Activated naive CD4-positive, alpha-beta T cell treated with anti-CD3 and anti-CD28 coated beads, Interleukin-2, amount 10 ng/mL, durations not matched to agents 7 days and 5 days (primary cell): ENCODE results near the gene MXD4.

Experiments
- CTCF ChIA-PET: fragments of 350-600 bp; sonication (Branson Sonifier 250); formaldehyde crosslinking; loops from one replicate; lab custom pipeline; 2021; ENCODE audit warnings: antibody characterized with exemption; lab: Charles Lee
- DNase-seq: peaks from one replicate; pipeline ENCODE4 v3.0.0-alpha.2; 2020
- H3K27ac Mint-ChIP-seq: one replicate; pipeline ENCODE4 v1.8.0; 2021; ENCODE audit warnings: mild to moderate bottlenecking, moderate library complexity, mixed read lengths
- H3K27me3 Mint-ChIP-seq: one replicate; pipeline ENCODE4 v1.8.0; 2021; ENCODE audit warnings: mild to moderate bottlenecking, mixed read lengths
- H3K36me3 Mint-ChIP-seq: one replicate; pipeline ENCODE4 v1.8.0; 2021; ENCODE audit warnings: mixed read lengths
- H3K4me1 Mint-ChIP-seq: one replicate; pipeline ENCODE4 v1.8.0; 2021; ENCODE audit warnings: mixed read lengths
- H3K4me3 Mint-ChIP-seq: one replicate; pipeline ENCODE4 v1.8.0; 2021; ENCODE audit warnings: mild to moderate bottlenecking, moderate library complexity, mixed read lengths
- H3K9me3 Mint-ChIP-seq: one replicate; pipeline ENCODE4 v1.8.0; 2021; ENCODE audit warnings: mixed read lengths

MXD4 gene

DNA sequence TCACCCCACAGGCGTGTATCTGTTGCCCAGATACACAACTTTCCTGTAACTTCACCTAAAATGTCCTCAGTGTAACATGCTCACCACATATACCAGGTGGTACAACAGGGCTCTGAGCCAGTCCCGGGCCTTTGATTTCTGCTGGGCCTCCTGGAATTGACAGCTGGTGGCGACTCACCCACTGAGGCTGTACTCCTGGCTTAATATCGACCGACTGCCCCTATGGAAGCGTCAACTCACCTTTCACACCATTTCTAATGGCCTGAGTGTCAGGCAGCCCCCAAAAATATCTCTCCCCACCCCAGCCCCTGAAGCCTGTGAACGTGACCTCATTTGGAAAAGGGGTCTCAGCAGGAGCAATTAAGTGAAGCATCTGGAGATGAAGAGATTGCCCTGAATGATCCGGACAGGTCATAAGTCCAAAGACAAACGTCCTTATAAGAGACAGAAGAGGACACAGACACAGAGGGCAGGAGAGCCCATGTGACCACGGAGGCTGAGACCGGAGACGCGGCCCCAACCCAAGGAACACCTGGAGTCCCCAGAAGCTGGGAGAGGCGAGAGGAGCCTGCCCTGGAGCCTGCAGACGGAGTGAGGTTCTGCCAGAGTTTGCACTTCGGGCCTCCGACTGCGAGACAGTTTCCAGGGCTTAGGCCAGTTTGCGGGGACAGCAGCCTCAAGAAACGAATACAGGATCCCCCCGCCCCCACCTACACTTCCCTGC, 12.6 kb upstream of the MXD4 start:
- Mint-ChIP-seq H3K27me3 (no peaks in the 10 kb centered on the region), H3K9me3 (no peaks in the 10 kb centered on the region), H3K4me3 (no peak overlapping the region), H3K27ac (no peak overlapping the region), H3K36me3 (no peaks in the 10 kb centered on the region), H3K4me1 (peaks cover 2% of the 10 kb centered on the region)
- DNase-seq = no peak
- CTCF ChIA-PET = no interaction called here

DNA sequence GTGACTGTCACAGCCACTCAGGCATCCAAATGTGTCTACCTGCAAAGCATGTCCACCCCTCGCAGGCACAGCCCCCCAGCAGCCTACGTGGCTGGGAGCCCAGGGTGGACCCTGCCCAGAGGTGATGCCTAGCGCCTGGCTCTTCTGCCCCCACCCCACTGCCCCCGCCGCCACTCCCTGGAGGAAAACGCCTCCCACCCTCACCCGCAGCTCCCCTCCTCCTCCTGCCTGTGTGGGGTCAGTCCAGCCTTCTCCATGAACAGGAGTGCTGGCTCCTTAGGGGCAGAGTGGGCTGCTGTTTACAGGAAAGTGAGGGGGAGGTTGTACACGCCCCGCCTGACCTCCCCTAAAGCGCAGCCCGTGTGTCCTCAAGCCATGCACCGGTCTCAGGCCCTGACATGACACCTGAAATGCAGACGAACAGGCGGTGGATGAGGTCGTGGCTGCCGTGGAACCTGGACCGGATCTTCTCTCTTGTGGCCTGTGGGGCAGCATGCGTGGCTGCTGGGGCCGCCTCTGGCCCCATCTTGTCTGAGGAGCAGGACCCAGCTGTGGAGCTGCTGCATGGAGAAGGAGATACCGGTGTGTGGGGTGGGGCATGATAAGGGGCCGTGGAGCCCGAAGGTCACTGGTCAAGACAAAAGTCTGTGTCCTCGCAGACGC, 11.9 kb upstream of the MXD4 start:
- H3K4me3 Mint-ChIP-seq = no peak overlapping the region
- no peaks in the 10 kb centered on the region for H3K9me3 Mint-ChIP-seq
- H3K36me3 Mint-ChIP-seq = no peaks in the 10 kb centered on the region
- DNase-seq = no peak
- peaks cover 2% of the 10 kb centered on the region for H3K4me1 Mint-ChIP-seq
- H3K27ac Mint-ChIP-seq = no peak overlapping the region
- CTCF ChIA-PET = no interaction called here
- H3K27me3 Mint-ChIP-seq = no peaks in the 10 kb centered on the region

DNA sequence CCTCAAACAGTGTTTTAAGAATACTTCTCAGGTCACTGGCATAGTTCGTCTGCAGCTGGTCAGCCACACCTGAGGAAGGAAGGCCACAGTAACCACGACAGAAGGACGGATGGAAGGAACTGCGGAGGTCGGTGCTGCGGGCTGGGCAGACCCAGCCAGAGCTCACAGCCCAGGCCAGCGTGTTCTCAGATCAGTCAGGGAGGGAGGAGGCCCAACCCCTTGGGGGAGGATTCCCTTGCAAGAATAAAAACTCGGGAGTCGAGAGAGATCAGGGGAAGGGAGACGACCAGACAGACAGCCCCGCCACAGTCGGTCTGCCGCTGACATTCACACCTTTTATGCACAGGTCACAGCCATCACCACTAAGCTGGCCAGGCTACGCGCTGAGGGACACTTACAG, 11.3 kb upstream of the MXD4 start:
- no peak for DNase-seq
- H3K27me3 Mint-ChIP-seq = no peaks in the 10 kb centered on the region
- peaks cover 2% of the 10 kb centered on the region for H3K4me1 Mint-ChIP-seq
- H3K4me3 Mint-ChIP-seq = no peak overlapping the region
- no peaks in the 10 kb centered on the region for H3K9me3 Mint-ChIP-seq
- H3K36me3 Mint-ChIP-seq = no peaks in the 10 kb centered on the region
- CTCF ChIA-PET = no interaction called here
- H3K27ac Mint-ChIP-seq = no peak overlapping the region

DNA sequence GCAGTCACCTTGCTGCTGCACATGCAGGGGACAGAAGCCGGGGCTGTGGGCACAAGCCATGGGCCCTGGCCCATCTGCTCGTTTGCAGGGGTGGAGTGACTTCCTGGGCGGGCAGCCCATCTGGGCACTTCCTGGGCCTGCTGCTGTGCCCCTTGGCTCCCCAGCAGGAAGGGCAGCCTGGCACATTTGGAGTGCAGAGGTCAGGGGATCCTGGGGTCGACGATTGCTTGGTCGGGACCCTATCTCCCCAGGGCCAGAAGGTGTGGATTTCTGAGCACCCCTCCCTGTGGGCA, 10.9 kb upstream of the MXD4 start:
- Mint-ChIP-seq H3K4me3 (no peak overlapping the region), H3K27ac (no peak overlapping the region), H3K27me3 (no peaks in the 10 kb centered on the region), H3K4me1 (peaks cover 2% of the 10 kb centered on the region), H3K9me3 (no peaks in the 10 kb centered on the region), H3K36me3 (no peaks in the 10 kb centered on the region)
- DNase-seq = no peak
- CTCF ChIA-PET = no interaction called here

DNA sequence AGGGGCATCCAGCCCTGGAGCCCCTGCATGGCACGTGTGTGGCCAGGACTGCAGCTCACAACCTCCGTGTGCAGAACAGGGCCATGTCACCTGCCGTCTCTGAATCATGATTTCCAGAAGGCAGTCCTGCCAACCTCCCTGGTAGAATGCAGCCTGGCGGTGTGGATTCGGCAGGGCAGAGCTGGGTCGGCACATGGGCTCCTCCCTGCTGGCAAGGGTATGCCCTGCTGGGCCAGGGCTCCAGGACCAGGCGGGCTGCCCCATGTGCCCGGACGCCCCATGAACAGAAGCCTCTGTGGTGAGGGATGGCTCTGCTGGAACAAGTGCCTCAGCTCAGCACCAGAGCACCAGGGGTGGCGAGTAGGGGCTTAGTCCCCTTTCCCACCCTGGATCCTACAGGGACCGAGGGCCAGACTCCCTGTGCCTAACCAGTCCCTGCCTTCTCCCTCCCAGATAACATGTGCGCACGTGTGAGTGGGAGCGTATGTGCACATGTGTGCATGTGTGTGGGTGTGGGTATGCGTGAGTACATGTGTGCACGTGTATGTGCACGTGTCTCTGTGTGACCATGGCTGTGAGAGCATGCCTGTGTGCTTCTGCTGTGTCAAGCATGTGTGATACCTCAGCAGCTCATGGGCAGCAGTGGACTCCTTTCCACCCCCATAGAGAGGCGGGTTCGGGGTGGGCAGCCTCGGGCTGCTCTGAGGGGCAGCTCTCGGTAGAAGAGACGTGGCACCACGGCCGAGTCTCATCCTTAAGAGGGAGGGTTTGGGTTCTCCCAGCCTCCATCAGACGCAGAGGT, 10.3 kb upstream of the MXD4 start:
- CTCF ChIA-PET = no interaction called here
- H3K4me3 Mint-ChIP-seq = no peak overlapping the region
- DNase-seq = no peak
- no peaks in the 10 kb centered on the region for H3K36me3 Mint-ChIP-seq
- H3K4me1 Mint-ChIP-seq = peaks cover 2% of the 10 kb centered on the region
- no peaks in the 10 kb centered on the region for H3K9me3 Mint-ChIP-seq
- H3K27me3 Mint-ChIP-seq = no peaks in the 10 kb centered on the region
- H3K27ac Mint-ChIP-seq = no peak overlapping the region

DNA sequence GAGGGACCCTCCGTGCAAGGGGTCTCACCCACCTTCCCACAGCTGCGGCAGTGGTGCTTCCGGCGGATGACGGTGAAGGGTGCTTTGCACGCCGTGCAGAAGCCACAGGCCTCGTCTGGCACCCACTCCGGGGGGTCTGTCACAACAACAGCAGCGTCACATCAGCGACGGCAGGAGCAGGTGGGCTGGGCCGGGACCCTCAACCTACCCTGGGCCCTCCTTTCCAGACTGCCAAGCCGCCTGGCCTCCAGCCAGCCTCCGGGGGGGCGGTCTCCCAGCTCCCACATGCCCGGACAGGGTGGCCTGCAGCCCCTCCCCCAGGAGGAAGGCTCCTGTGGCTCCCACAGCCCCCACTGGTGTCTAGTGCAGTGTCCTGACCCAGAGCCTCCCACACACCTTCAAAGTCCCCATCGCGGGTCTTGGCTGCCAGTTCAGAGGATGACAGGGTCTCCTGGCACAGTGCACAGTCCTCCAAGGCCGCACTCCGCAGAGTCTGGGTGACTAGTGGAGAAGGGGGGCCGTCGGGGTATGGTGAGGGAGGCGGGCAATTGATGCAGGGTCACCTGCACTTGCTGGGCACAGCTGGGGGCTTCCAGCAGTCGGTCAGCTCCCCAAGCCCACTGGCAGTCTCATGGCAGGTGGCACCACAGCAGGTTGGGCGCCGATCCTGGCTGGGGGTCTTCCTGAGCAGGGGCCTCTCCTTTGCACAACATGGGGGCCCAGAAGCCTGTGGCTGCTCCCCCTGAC, 9.5 kb upstream of the MXD4 start:
- CTCF ChIA-PET = no interaction called here
- no peaks in the 10 kb centered on the region for H3K9me3 Mint-ChIP-seq
- no peak for DNase-seq
- no peak overlapping the region for H3K4me3 Mint-ChIP-seq
- peaks cover 2% of the 10 kb centered on the region for H3K4me1 Mint-ChIP-seq
- no peaks in the 10 kb centered on the region for H3K36me3 Mint-ChIP-seq
- H3K27ac Mint-ChIP-seq = no peak overlapping the region
- no peaks in the 10 kb centered on the region for H3K27me3 Mint-ChIP-seq

DNA sequence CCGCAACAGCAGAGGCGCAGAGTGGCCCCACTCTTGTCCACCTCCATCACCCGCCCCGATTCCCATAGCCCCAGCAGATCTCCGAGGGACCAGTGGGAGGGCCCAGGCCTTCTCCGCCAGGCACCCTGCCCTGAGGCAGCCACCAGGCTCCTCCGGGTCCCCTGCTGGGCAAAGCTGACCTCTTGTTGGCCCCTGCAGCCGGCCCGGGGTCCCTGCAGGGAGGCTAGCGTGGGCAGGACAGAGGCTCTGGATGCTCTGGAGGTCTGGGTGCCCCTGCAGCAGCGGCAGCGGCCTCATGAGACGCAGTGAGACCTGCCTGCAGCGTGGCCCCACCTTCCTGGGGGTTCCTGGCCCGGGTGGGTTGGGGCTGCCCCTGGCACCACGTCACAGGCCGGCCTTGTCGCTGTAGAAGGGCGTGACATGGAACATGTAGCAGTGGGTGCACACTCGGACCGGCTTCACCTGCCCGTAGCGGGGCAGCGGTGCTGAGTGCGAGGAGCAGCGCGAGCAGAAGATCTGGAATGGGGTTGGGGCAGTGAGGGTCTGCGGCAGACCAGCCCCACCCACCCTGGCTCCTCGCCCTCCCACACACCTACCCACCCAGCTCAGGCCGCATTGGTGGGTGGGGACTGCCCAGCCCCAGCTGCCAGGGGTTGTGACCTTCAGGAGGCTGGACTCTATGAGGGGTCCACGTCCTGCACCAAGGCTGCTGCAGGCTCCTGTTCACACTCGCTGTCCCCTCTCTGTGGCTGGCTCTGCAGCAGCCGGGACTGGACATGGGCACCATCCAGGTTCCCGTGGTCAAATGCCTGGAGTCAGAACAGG, 8.6 kb upstream of the MXD4 start:
- peaks cover 2% of the 10 kb centered on the region for H3K4me1 Mint-ChIP-seq
- no peaks in the 10 kb centered on the region for H3K9me3 Mint-ChIP-seq
- DNase-seq = no peak
- no peak overlapping the region for H3K4me3 Mint-ChIP-seq
- H3K27me3 Mint-ChIP-seq = no peaks in the 10 kb centered on the region
- CTCF ChIA-PET = no interaction called here
- no peaks in the 10 kb centered on the region for H3K36me3 Mint-ChIP-seq
- H3K27ac Mint-ChIP-seq = no peak overlapping the region

DNA sequence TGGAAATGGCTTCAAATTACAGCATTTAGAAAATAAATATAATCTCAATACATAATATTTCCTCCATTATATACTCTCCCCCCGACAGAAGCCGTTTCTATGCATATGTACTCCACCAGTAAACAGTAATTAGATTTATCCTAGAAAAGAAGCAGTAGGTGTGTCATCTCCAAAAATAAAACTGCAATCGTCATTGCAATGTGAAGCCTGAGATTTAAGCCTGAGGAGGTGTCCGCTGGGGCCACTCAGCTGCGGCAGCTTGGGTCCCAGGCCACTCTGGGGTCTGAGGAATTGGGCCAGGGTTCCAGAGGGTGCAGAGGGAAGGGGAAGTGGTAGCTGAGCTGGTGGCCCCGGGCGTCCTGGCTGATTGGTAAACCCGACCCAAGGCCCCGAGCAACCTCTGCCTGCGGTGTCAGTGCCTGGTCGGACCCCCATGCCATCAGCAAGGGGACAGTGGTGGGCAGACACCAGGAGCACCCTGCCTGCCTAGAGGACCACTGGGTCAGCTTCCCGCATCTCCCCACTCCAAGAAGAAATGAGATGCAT, 7.8 kb upstream of the MXD4 start:
- no peak for DNase-seq
- no peak overlapping the region for H3K27ac Mint-ChIP-seq
- CTCF ChIA-PET = no interaction called here
- no peaks in the 10 kb centered on the region for H3K36me3 Mint-ChIP-seq
- no peaks in the 10 kb centered on the region for H3K27me3 Mint-ChIP-seq
- no peaks in the 10 kb centered on the region for H3K9me3 Mint-ChIP-seq
- no peak overlapping the region for H3K4me3 Mint-ChIP-seq
- H3K4me1 Mint-ChIP-seq = peaks cover 2% of the 10 kb centered on the region

DNA sequence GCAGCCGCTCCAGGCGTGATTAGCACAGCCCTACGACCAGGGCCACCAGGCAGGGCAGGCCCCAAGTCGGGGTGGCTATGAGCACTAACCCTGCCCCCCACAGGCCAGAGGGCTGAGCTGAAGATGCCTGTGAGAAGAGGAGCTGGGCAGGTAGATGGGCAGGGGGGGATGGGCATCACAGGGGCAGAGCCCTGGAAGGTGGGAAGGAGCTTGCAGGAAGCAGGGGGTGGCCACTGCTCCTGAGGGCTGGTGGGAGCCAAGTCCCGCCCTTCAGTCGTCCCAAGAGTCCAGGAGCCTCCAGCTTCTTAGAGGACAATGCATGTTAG, 7.3 kb upstream of the MXD4 start:
- Mint-ChIP-seq H3K4me3 (no peak overlapping the region), H3K27ac (no peak overlapping the region), H3K9me3 (no peaks in the 10 kb centered on the region), H3K4me1 (peaks cover 2% of the 10 kb centered on the region), H3K36me3 (no peaks in the 10 kb centered on the region), H3K27me3 (no peaks in the 10 kb centered on the region)
- CTCF ChIA-PET = no interaction called here
- no peak for DNase-seq

DNA sequence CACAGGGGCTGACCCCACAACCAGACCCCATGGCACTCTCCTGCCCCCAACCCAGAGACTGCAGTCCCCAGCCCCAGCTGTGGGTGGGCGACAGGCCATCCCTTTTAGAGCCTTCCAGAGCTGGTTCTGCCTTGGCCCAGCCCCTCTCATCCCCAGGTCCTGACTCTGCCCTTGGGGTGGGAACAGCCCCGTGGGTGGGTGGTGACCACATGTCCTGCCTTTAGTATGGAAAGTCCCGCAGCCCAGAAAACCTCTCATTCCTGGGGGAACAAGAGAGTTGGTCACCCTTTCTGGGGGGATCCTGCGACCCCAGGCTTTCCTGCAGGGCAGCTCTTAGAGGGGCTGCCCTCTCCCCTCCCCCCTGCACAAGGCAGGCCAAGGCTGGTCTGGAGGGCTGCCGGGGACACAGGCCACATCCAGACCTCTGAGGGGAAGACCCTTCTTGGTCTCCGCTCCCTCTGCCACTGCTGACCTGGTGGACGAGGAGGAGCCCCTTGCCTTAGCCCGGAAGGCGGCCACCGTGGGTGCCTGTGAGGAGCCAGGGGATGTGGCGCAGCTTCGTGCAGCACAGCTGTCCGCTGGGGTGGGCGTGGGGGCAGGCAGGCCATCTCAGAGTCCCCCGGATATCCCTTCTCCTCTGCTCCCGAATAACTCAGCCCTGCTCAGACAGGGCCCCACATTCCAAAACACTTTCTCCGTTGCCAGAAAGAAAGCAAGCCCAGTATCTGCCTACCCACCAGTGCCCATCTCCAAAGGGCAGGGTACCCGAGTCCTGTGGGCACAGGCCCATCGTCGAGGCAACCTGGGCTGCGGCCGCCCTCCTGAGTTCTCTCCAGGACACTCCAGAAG, 6.7 kb upstream of the MXD4 start:
- DNase-seq = no peak
- Mint-ChIP-seq H3K9me3 (no peaks in the 10 kb centered on the region), H3K27me3 (no peaks in the 10 kb centered on the region), H3K36me3 (no peaks in the 10 kb centered on the region), H3K27ac (no peak overlapping the region), H3K4me3 (no peak overlapping the region), H3K4me1 (peaks cover 2% of the 10 kb centered on the region)
- CTCF ChIA-PET = no interaction called here

DNA sequence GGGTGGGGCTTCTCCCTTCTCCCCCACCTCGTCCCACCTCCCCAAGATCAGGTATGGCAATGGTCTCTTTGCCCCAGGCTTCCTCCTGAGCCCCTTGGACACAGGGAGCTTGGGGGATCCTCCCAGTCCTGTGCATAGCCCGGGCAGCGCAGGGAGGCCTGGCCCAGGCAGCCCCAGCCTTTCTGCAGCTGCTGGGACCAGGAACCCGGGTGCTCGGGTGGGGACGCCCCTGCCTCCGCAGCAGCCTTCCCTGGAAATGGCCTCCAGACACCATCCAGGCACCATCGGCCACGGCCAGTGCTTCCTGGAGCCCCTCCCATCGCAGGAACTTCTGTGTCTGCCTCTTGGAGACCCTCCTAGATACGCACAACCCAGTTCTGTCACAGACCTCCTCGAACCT, 5.9 kb upstream of the MXD4 start:
- no peaks in the 10 kb centered on the region for H3K27me3 Mint-ChIP-seq
- H3K9me3 Mint-ChIP-seq = no peaks in the 10 kb centered on the region
- no peak for DNase-seq
- no peaks in the 10 kb centered on the region for H3K36me3 Mint-ChIP-seq
- peaks cover 7% of the 10 kb centered on the region for H3K4me1 Mint-ChIP-seq
- CTCF ChIA-PET = no interaction called here
- H3K4me3 Mint-ChIP-seq = no peak overlapping the region
- H3K27ac Mint-ChIP-seq = no peak overlapping the region

DNA sequence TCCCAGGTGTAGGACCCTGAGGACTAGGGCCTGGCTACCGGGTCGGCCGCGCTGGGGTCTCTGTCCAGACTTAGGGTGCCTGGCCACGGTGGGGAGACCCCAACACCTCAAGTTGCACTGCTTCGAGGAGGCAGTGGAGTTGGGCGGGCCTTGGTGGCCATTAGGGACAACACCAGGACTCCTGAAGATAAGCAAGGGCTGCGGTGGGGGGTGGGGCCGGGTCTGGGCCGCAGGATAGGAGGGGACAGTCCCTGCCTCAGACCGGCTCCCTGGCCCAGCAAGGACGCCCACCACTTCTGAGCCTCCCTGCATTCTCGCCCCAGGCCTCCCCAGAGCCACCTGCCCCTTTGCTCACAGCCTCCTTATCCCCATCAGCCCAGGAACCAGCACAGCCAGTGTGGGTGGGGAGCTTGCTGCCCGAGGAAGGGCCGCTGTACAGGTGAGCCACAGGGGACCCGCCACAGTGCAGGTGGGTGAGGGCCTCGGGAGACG, 5.5 kb upstream of the MXD4 start:
- Mint-ChIP-seq H3K36me3 (no peaks in the 10 kb centered on the region), H3K9me3 (no peaks in the 10 kb centered on the region), H3K27me3 (no peaks in the 10 kb centered on the region), H3K27ac (no peak overlapping the region), H3K4me1 (peaks cover 5% of the 10 kb centered on the region), H3K4me3 (no peak overlapping the region)
- CTCF ChIA-PET = no interaction called here
- DNase-seq = no peak

DNA sequence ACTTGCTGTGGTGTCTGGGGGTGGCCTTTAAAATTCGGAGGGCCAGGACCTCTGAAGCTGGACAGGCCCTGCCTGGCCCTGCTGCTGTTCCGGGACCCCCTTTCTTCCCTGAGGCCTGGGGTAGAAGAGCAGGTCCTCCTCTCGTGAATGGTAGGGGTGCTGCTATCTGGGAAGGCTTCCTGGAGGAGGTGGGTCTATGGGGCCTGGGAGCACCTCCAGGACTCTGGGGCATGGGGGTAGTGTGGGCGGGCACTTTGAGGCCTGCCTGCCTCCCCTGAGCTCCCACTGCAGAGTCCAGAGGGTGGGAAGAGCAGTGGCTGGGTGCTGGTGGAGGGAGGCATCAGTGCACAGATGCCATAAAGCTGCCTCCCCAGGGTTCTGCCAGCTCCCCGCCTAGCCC, 4.9 kb upstream of the MXD4 start:
- H3K36me3 Mint-ChIP-seq = no peaks in the 10 kb centered on the region
- DNase-seq = no peak
- CTCF ChIA-PET = interaction anchor here (0.7 kb wide), 1 partner anchor 46 kb away, joined by 3 read pairs; no protein-coding TSS in a partner anchor

More for the DNA sequence above, 4.9 kb upstream of the MXD4 start:
- Mint-ChIP-seq H3K4me1 (peaks cover 5% of the 10 kb centered on the region), H3K9me3 (no peaks in the 10 kb centered on the region), H3K27me3 (no peaks in the 10 kb centered on the region), H3K27ac (no peak overlapping the region), H3K4me3 (no peak overlapping the region)
